Measurements from ENCODE around the gene MYL10.

The MYL10 gene

GRCh38 chr7:101563943-101564777 is 64.9 kb downstream of the MYL10 start:
- no peak for DNase-seq
